Calu3 (cell line): ENCODE measurements around the gene NPHP4. TPM values are rescaled to one million over a fixed set of nuclear protein-coding genes. Genes with fewer than 3 reads are reported as not detected.

ENCODE experiments used
- BruUV-seq: library from RNA; stranded (reverse); fragments of 400-500 nt; replicated peaks from 2 replicates; lab custom pipeline; 2021; lab: Mats Ljungman, UMichigan
- CTCF ChIA-PET: fragments of 300-600 bp; sonication (Branson Sonifier 250); formaldehyde crosslinking; loops from one replicate; lab custom pipeline; 2022; ENCODE audit warnings: antibody characterized with exemption; lab: Charles Lee
- DNase-seq: peaks from one replicate; pipeline ENCODE4 v3.0.0; 2022
- H3K27ac Mint-ChIP-seq: one replicate; pipeline ENCODE4 v1.8.0; 2022; ENCODE audit warnings: mixed read lengths; ENCODE audit not compliant: unreplicated experiment
- H3K27me3 Mint-ChIP-seq: one replicate; pipeline ENCODE4 v1.8.0; 2022; ENCODE audit warnings: mixed read lengths; ENCODE audit not compliant: unreplicated experiment
- H3K36me3 Mint-ChIP-seq: one replicate; pipeline ENCODE4 v1.8.0; 2022; ENCODE audit warnings: mild to moderate bottlenecking, moderate library complexity, mixed read lengths; ENCODE audit not compliant: insufficient read depth, unreplicated experiment
- H3K4me1 Mint-ChIP-seq: one replicate; pipeline ENCODE4 v1.8.0; 2022; ENCODE audit warnings: mild to moderate bottlenecking, low read depth, mixed read lengths; ENCODE audit not compliant: unreplicated experiment
- H3K4me3 Mint-ChIP-seq: one replicate; pipeline ENCODE4 v1.8.0; 2022; ENCODE audit warnings: mild to moderate bottlenecking, low read depth, moderate library complexity, mixed read lengths; ENCODE audit not compliant: unreplicated experiment
- H3K9me3 Mint-ChIP-seq: one replicate; pipeline ENCODE4 v1.8.0; 2022; ENCODE audit warnings: low read depth, mixed read lengths; ENCODE audit not compliant: unreplicated experiment
- intact Hi-C: fragments of 100-400 bp; cut with micrococcal nuclease; formaldehyde crosslinking; loops from one replicate; pipeline ENCODE4 v1.10.0; 2022; ENCODE audit not compliant: unreplicated experiment
- total RNA-seq: library from RNA; stranded (reverse); gene quantifications from 2 replicates; pipeline ENCODE4 v1.2.3, GENCODE V29; 2022
- TF ChIP-seq, protein P1 (sequence below): fragments of 200-600 bp; IDR thresholded peaks from one replicate; pipeline ENCODE4 v1.8.0; 2022; ENCODE audit warnings: antibody characterized with exemption; ENCODE audit not compliant: unreplicated experiment

Gene NPHP4
- total RNA-seq, 1 experiment from 2014 or later = 11.1 TPM

DNA sequence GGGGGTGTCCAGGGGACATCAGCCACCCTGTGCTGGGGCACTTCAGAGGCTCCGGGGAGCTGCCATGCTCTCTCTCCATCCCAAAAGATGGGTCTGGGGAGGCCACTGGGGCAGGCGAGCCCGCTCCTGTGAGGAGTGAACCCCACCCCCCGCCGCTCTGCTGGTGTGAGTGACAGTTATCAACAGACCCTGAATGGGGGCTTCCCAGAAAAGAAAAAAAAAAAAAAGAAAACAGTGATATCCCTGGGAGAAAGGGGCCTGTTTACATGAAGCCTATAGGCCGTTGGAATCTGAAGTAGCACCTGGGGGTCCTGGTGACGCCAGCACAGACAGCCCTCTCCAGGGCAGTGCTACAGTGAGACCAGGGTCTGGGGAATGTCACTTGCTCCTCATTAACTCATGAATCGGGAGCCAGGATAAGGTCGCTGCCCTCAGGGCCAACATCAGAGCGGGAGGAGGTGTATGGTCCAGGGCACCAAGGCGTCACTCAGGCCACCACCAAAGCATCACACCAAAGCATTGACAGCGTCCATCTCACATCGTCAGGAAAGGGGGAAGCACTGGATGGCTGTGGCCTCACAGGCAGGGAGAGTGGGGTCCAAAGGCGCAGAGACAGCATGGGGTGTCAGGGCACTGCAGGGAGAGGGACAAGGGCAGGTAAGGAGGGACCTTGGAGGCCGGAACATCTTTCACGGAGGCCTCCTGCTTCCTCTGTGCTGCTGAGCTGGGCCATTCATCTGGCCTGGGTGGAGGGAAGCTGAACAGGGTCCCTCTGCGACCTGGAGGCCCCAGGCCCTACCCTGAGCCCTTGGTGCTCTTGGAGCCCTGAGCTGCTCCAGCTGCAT lies 8.4 kb upstream of the NPHP4 start:
- no TSS peak for BruUV-seq
- CTCF ChIA-PET = no interaction called here
- Mint-ChIP-seq H3K27ac (no peak overlapping the region), H3K4me3 (no peak overlapping the region), H3K27me3 (no peaks in the 10 kb centered on the region), H3K4me1 (no peaks in the 10 kb centered on the region), H3K9me3 (no peaks in the 10 kb centered on the region), H3K36me3 (no peaks in the 10 kb centered on the region)
- DNase-seq = no peak
- TF ChIP-seq, protein P1, sequence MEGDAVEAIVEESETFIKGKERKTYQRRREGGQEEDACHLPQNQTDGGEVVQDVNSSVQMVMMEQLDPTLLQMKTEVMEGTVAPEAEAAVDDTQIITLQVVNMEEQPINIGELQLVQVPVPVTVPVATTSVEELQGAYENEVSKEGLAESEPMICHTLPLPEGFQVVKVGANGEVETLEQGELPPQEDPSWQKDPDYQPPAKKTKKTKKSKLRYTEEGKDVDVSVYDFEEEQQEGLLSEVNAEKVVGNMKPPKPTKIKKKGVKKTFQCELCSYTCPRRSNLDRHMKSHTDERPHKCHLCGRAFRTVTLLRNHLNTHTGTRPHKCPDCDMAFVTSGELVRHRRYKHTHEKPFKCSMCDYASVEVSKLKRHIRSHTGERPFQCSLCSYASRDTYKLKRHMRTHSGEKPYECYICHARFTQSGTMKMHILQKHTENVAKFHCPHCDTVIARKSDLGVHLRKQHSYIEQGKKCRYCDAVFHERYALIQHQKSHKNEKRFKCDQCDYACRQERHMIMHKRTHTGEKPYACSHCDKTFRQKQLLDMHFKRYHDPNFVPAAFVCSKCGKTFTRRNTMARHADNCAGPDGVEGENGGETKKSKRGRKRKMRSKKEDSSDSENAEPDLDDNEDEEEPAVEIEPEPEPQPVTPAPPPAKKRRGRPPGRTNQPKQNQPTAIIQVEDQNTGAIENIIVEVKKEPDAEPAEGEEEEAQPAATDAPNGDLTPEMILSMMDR = no peak
- intact Hi-C loops = no loop called here

DNA sequence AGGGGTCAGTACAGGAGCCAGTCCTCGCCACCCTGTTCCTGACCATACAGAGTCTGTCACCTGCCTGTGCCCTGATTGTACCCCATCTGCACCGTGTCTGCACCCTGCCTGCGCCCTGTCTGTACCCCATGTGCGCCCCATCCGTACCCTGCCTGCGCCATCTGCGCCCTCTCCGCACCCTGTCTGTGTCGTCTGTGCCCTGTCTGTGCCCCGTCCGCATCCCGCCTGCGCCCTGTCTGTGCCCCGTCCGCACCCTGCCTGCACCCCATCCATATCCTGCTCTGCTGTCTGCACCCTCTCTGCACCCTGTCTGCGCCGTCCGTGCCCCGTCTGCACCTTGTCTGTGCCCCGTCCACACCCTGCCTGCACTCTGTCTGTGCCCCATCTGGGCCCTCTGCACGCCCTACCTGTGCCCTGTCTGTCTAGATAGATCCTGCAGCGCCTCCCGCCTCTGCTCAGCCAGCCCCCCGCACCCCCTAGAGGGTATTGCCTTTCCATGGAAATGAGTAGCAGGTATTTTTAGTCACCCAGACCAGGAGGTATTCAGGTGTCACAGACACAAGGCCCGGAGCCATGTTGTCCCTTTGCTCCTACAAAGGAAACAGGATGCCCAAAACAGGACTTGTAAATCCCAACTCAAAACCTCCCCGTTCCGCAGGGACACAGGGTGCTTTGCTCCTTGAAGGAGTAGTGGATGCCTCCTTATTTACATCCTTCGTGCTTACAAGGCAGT lies 7.7 kb upstream of the NPHP4 start:
- Mint-ChIP-seq H3K9me3 (no peaks in the 10 kb centered on the region), H3K27ac (no peak overlapping the region), H3K4me3 (no peak overlapping the region), H3K27me3 (no peaks in the 10 kb centered on the region), H3K36me3 (no peaks in the 10 kb centered on the region), H3K4me1 (no peaks in the 10 kb centered on the region)
- DNase-seq = no peak
- intact Hi-C loops = no loop called here
- TF ChIP-seq, protein P1 = no peak
- CTCF ChIA-PET = no interaction called here
- BruUV-seq = no TSS peak

DNA sequence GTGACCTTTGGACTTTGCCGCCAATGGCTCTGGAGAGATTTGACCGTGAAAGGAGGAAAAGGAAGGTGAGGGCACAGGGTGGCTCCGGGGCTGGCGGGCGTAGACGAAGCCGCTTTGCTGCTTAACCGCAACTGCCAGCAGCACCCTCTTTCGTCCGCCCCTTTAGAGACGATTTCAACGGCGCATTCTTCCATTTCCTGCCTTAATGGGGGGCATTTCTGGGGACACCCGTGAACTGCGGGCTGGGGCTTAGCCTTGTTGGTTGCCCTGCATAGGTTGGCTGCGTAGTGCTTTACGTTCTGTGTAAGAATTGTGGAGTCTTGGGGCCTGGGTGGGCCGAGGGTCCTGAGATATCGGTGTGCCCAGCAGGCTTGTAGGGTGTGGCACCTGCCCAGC lies 6.7 kb upstream of the NPHP4 start:
- Mint-ChIP-seq H3K27ac (no peak overlapping the region), H3K9me3 (no peaks in the 10 kb centered on the region), H3K27me3 (no peaks in the 10 kb centered on the region), H3K36me3 (no peaks in the 10 kb centered on the region), H3K4me3 (no peak overlapping the region), H3K4me1 (no peaks in the 10 kb centered on the region)
- TF ChIP-seq, protein P1 = no peak
- no peak for DNase-seq
- intact Hi-C loops = no loop called here
- CTCF ChIA-PET = no interaction called here
- no TSS peak for BruUV-seq

DNA sequence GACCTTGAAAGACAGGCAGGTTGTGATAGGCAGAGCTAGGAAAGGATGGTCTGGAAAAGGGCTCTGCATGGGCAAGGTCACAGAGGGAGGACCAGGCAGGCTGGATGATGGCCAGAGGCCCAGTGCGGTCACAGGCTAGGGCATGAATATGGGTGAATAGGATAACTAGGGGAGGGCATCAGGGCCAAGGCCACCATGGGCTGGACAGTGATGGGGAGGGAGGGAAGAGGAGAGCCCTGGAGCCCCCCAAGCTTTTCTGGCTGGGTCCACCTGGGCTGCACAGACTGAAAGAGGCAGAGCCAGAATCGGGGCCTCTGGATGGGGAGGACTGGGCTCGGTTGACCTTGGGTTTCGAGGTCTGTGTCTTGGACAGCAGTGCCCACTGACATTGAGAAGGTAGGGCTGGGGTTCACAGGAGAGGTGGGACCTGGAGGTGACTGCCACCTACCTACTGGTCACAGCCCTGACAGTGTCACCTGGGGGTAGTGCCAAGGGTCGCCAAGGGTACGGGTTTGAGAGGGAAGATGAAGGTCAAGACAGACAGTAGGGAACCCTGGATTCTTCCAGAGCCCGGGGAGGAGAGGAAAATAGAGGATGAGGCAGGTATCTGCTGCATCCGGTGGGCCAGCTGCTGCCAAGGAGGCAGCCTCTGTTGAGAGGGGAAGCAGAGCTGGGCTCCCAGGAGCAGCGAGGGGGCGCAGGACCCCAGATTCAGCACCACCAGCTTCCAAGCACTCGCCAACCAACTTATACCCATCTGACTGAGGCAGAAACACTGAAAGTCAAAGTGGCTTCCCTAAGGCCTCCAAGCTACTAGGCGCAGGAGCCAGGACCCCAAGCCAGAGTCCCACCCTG lies 6.1 kb upstream of the NPHP4 start:
- H3K9me3 Mint-ChIP-seq = no peaks in the 10 kb centered on the region
- TF ChIP-seq, protein P1 = no peak
- DNase-seq = no peak
- no peaks in the 10 kb centered on the region for H3K4me1 Mint-ChIP-seq
- no peak overlapping the region for H3K27ac Mint-ChIP-seq
- BruUV-seq = no TSS peak
- H3K27me3 Mint-ChIP-seq = no peaks in the 10 kb centered on the region
- H3K4me3 Mint-ChIP-seq = no peak overlapping the region
- intact Hi-C loops = no loop called here
- H3K36me3 Mint-ChIP-seq = peaks cover 3% of the 10 kb centered on the region
- CTCF ChIA-PET = no interaction called here
